Breast epithelium (tissue), 4 donors: ENCODE measurements around the gene ZNF892. TPM values are rescaled to one million over a fixed set of nuclear protein-coding genes. Genes with fewer than 3 reads are reported as not detected.
"Not testable (repeated sequence)": the region's sequence is repeated elsewhere in the genome, so short reads cannot be mapped to it uniquely, and the experiment has no call there.

ENCODE experiments used
- DNase-seq, 2 donors: peaks; one replicate each; pipeline ENCODE4 v3.0.0-alpha.2; 2019; ENCODE audit warnings: low spot score in 2 of 2
- H3K27ac ChIP-seq, 2 donors: fragments of 200-600 bp; sonication (generic) in 1 of 2; one replicate each; pipeline ENCODE4 v1.5.1; 2016 to 2019; ENCODE audit warnings: mild to moderate bottlenecking in 1 of 2
- H3K27me3 ChIP-seq, 2 donors: fragments of 200-600 bp; sonication (generic) in 1 of 2; one replicate each; pipeline versions ENCODE4 v1.5.1 to v1.6.0; 2017 to 2019; ENCODE audit warnings: control low read depth in 1 of 2, mild to moderate bottlenecking in 1 of 2
- H3K36me3 ChIP-seq: fragments of 200-600 bp; one replicate; pipeline ENCODE4 v1.5.1; 2019
- H3K4me1 ChIP-seq, 2 donors: fragments of 200-600 bp; sonication (generic); one replicate each; pipeline ENCODE4 v1.5.1; 2016 to 2019; ENCODE audit warnings: control low read depth in 1 of 2
- H3K4me3 ChIP-seq, 3 donors: fragments of 200-600 bp; sonication (generic); 1 replicate in 2 of 3; 2 replicates in 1 of 3; pipeline ENCODE4 v1.5.1; 2016 to 2019; ENCODE audit warnings: mild to moderate bottlenecking in 3 of 3, moderate library complexity in 2 of 3
- H3K9me3 ChIP-seq, 2 donors: fragments of 200-600 bp; sonication (generic) in 1 of 2; one replicate each; pipeline ENCODE4 v1.5.1; 2016 to 2019; ENCODE audit warnings: control low read depth in 1 of 2
- POLR2A ChIP-seq: fragments of 450-650 bp; IDR thresholded peaks from one replicate; pipeline ENCODE4 v1.6.1; 2016; ENCODE audit warnings: antibody characterized with exemption, mild to moderate bottlenecking, moderate library complexity
- POLR2AphosphoS5 ChIP-seq, 3 donors: sonication (generic); formaldehyde crosslinking; IDR thresholded peaks; one replicate each; pipeline ENCODE4 v1.6.1; 2017; ENCODE audit warnings: antibody characterized with exemption in 3 of 3
- intact Hi-C: fragments of 100-400 bp; cut with DNase I; formaldehyde crosslinking; loops from one replicate; pipeline ENCODE4 v1.15.1; 2023; ENCODE audit warnings: low total_unique reads
- total RNA-seq, 3 donors: library from RNA; depleted of rRNA; stranded (reverse); fragments of >200 nt; gene quantifications; one replicate each; pipeline ENCODE4 v1.1.0, GENCODE V29; 2016
- TF ChIP-seq, protein P1 (sequence below), 3 donors: fragments of 450-650 bp; IDR thresholded peaks; one replicate each; pipeline ENCODE4 v1.5.1; 2016 to 2017; ENCODE audit warnings: antibody characterized with exemption in 3 of 3, mild to moderate bottlenecking in 3 of 3, moderate library complexity in 3 of 3

The ZNF892 gene
- total RNA-seq, 3 donors from 2014 or later = 3.7 to 8.6 (median 6.9) TPM

DNA sequence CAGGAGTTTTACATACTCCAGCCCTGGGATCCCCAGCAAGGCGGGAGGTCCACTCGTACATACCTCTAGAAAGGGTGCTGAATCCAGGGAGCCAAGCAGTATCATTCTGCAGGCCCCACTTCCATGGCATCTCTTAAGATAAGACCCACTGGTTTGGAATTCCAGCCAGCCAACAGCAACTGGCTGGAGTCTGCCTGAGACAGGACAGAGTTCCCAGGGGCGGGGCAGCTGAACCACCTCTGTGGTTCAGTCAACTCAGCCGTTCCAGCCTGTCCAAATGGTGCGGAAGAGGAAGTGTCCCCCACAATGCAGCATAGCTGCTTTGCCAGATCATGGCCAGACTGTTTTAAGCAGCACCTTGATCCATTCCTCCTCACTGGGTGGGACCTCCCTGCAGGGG is 33.2 kb downstream of the ZNF892 start:
- Histone ChIP-seq H3K4me3 (no peak overlapping the region), H3K27ac (no peak overlapping the region), H3K27me3 (no peaks in the 10 kb centered on the region), H3K4me1 (no peaks in the 10 kb centered on the region), H3K36me3 (no peaks in the 10 kb centered on the region), H3K9me3 (peaks cover 22 to 34% of the 10 kb centered on the region in 2 donors)
- intact Hi-C loops = no loop called here
- TF ChIP-seq, protein P1, sequence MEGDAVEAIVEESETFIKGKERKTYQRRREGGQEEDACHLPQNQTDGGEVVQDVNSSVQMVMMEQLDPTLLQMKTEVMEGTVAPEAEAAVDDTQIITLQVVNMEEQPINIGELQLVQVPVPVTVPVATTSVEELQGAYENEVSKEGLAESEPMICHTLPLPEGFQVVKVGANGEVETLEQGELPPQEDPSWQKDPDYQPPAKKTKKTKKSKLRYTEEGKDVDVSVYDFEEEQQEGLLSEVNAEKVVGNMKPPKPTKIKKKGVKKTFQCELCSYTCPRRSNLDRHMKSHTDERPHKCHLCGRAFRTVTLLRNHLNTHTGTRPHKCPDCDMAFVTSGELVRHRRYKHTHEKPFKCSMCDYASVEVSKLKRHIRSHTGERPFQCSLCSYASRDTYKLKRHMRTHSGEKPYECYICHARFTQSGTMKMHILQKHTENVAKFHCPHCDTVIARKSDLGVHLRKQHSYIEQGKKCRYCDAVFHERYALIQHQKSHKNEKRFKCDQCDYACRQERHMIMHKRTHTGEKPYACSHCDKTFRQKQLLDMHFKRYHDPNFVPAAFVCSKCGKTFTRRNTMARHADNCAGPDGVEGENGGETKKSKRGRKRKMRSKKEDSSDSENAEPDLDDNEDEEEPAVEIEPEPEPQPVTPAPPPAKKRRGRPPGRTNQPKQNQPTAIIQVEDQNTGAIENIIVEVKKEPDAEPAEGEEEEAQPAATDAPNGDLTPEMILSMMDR (IDR thresholded peaks at IDR 0.05) = no peak
- TF ChIP-seq POLR2A (no peak), POLR2AphosphoS5 (IDR thresholded peaks at IDR 0.05) (no peak)
- no peak for DNase-seq

- H3K9me3 ChIP-seq = peaks cover 29 to 34% of the 10 kb centered on the region in 2 donors
- H3K27me3 ChIP-seq, H3K4me1 ChIP-seq, intact Hi-C loops, DNase-seq, H3K27ac ChIP-seq, H3K4me3 ChIP-seq, H3K36me3 ChIP-seq: not testable (repeated sequence)
Observed at GRCh38 chr2:95242084-95242483, 34.8 kb downstream of the ZNF892 start.

Other genes with a start within 250 kb of the ZNF892 start
- 1 to 10 TPM in 1 of 3 donors, under 1 TPM in 1, not detected in 1; 0.32 to 2.3 TPM for gene MAL, start 181.8 kb upstream of the ZNF892 start, total RNA-seq
- 10 to 100 TPM; 37.4 to 54.4 (median 43.8) TPM for gene MRPS5, start 85.7 kb upstream of the ZNF892 start, total RNA-seq
- gene ZNF514, start 47.7 kb upstream of the ZNF892 start, total RNA-seq = 10 to 100 TPM; 18.7 to 36.1 (median 25.3) TPM
- gene ZNF2, start 41.7 kb upstream of the ZNF892 start, total RNA-seq = 1 to 10 TPM; 2.4 to 8.2 (median 3.6) TPM
- 10 to 100 TPM in 2 of 3 donors, 1 to 10 TPM in 1; 1.4 to 48.8 (median 47.7) TPM for gene PROM2, start 66.9 kb downstream of the ZNF892 start, total RNA-seq
- gene KCNIP3, start 89.8 kb downstream of the ZNF892 start, total RNA-seq = 10 to 100 TPM; 14.4 to 30.1 (median 15.1) TPM
- gene FAHD2A, start 195.2 kb downstream of the ZNF892 start, total RNA-seq = 10 to 100 TPM; 19.3 to 50.1 (median 24.3) TPM